Measurements from ENCODE around the gene ADAM11.

- TF ChIP-seq CTCF (IDR thresholded peaks at IDR 0.05) (no peak), POLR2A (IDR thresholded peaks at IDR 0.05) (no peak)
These were observed 67.5 kb downstream of the ADAM11 start for GRCh38 chr17:44826123-44826790.
